Measurements from ENCODE around the gene MLNR.
A peak's percentile ranks its signal among the peaks of the same experiment; 100 is the strongest.

Gene MLNR

DNA sequence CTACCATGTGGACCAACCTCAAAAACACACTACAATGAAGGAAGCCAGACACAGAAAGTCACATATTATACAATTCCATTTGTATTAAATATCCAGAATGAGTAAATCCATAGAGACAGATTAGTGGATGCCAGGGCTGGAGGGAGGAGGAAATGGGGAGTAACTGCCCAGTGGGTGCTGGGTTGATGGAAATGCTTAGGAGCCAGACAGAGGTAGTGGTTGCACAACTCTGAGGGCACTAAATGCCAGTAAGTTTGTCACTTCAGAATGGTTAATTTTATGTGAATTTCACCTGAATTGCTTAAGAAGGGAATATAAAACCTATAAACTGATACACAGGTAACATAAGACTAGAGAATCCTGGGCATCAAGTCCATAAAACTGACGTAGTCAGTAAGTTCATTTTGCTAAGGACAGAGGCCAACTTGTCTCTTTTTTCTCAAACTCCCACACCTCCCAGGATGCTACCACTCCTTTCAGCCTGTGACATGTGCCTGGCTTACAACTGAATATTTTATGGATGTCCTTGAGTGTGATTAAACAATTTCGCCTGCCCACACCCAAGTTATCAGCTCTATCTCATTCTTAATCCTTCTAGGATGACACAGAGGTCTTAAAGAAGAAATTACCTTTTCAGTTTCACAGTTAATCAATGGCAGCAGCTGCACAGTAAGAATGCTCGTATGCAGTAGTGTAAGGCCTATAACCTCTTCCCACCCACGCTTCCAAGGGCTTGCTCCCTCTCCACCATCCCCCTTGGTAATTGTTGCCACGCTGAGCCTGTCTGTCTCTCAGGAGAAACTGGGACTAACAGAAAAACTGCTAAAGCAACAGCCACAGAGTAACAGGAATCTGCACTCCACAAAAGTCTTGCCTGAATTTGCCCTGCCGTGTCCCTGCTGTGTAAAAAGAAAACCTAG lies 5.9 kb upstream of the MLNR start:
- peak; percentile 64 for DNase-seq (ENCODE audit: low read depth)
- peak; percentile 54; the same call in 1 of the 2 replicates for TF ChIP-seq MYC (IDR thresholded peaks at IDR 0.05; ENCODE audit: low read depth, low read length)
- TF ChIP-seq, protein P1, sequence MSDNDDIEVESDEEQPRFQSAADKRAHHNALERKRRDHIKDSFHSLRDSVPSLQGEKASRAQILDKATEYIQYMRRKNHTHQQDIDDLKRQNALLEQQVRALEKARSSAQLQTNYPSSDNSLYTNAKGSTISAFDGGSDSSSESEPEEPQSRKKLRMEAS (IDR thresholded peaks at IDR 0.05; ENCODE audit: low read depth, low read length), result peak; percentile 46
- TF ChIP-seq, protein P2, sequence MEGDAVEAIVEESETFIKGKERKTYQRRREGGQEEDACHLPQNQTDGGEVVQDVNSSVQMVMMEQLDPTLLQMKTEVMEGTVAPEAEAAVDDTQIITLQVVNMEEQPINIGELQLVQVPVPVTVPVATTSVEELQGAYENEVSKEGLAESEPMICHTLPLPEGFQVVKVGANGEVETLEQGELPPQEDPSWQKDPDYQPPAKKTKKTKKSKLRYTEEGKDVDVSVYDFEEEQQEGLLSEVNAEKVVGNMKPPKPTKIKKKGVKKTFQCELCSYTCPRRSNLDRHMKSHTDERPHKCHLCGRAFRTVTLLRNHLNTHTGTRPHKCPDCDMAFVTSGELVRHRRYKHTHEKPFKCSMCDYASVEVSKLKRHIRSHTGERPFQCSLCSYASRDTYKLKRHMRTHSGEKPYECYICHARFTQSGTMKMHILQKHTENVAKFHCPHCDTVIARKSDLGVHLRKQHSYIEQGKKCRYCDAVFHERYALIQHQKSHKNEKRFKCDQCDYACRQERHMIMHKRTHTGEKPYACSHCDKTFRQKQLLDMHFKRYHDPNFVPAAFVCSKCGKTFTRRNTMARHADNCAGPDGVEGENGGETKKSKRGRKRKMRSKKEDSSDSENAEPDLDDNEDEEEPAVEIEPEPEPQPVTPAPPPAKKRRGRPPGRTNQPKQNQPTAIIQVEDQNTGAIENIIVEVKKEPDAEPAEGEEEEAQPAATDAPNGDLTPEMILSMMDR (IDR thresholded peaks at IDR 0.05; ENCODE audit: low read depth, low read length), result no peak

DNA sequence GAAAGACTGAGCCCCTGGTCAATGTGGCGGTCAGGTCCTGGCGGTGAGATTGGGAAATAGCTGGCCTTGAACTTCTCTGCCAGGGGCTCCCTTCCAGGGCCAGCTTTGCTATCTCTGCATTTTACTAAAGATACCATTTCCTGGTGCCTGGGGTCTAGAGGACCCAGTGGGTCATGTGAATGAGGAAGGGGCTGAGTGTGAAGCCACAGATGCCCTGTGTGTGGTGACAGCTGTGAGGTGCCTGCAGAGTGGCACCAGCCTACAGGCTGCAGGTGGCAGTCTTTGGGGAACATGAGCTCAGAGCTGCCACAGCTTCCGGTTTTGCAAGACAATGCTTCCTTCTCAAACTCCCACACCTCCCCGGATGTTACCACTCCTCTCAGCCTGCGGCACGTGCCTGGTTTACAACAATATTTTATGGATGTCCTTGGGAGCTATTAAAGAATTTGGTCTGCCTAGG lies 5.2 kb upstream of the MLNR start:
- peak; percentile 99 for DNase-seq (ENCODE audit: low read depth)
- TF ChIP-seq POLR2A (IDR thresholded peaks at IDR 0.05; ENCODE audit: extremely low read depth, insufficient read length) (peak; percentile 32), MYC (IDR thresholded peaks at IDR 0.05; ENCODE audit: low read depth, low read length) (peak; percentile 100)
- TF ChIP-seq, protein P1 (IDR thresholded peaks at IDR 0.05; ENCODE audit: low read depth, low read length), result peak; percentile 99
- TF ChIP-seq, protein P2 (IDR thresholded peaks at IDR 0.05; ENCODE audit: low read depth, low read length), result no peak
- peak overlapping the region; percentile 46 for H3K4me3 ChIP-seq (ENCODE audit: low read depth, low read length)

More for the DNA sequence above, 5.9 kb upstream of the MLNR start:
- peak overlapping the region; percentile 46 for H3K4me3 ChIP-seq (ENCODE audit: low read depth, low read length)

- DNase-seq (ENCODE audit: low read depth), result peak; percentile 30
- TF ChIP-seq POLR2A (IDR thresholded peaks at IDR 0.05; ENCODE audit: extremely low read depth, insufficient read length) (no peak), MYC (IDR thresholded peaks at IDR 0.05; ENCODE audit: low read depth, low read length) (no peak)
- TF ChIP-seq, protein P2 (IDR thresholded peaks at IDR 0.05; ENCODE audit: low read depth, low read length), result no peak
- TF ChIP-seq, protein P1 (IDR thresholded peaks at IDR 0.05; ENCODE audit: low read depth, low read length), result no peak
- no peak overlapping the region for H3K4me3 ChIP-seq (ENCODE audit: low read depth, low read length)
These were observed 3.8 kb upstream of the MLNR start for GRCh38 chr13:49216334-49216733.

GRCh38 chr13:49217962-49218492 lies 2.1 kb upstream of the MLNR start:
- H3K4me3 ChIP-seq (ENCODE audit: low read depth, low read length), result no peak overlapping the region
- no peak for DNase-seq (ENCODE audit: low read depth)
- no peak for TF ChIP-seq MYC (IDR thresholded peaks at IDR 0.05; ENCODE audit: low read depth, low read length)
- TF ChIP-seq, protein P1 (IDR thresholded peaks at IDR 0.05; ENCODE audit: low read depth, low read length), result no peak
- no peak for TF ChIP-seq POLR2A (IDR thresholded peaks at IDR 0.05; ENCODE audit: extremely low read depth, insufficient read length)
- TF ChIP-seq, protein P2 (IDR thresholded peaks at IDR 0.05; ENCODE audit: low read depth, low read length), result no peak

GRCh38 chr13:49218493-49219051 lies 1.6 kb upstream of the MLNR start:
- no peak for DNase-seq (ENCODE audit: low read depth)
- TF ChIP-seq MYC (IDR thresholded peaks at IDR 0.05; ENCODE audit: low read depth, low read length), result no peak
- TF ChIP-seq, protein P2 (IDR thresholded peaks at IDR 0.05; ENCODE audit: low read depth, low read length), result no peak
- no peak for TF ChIP-seq POLR2A (IDR thresholded peaks at IDR 0.05; ENCODE audit: extremely low read depth, insufficient read length)
- TF ChIP-seq, protein P1 (IDR thresholded peaks at IDR 0.05; ENCODE audit: low read depth, low read length), result no peak
- no peak overlapping the region for H3K4me3 ChIP-seq (ENCODE audit: low read depth, low read length)

All from NB4 (cell line).